ENCODE measurements around the gene IL1R1.

GRCh38 chr2:102138331-102138730, 4.2 kb upstream of the IL1R1 start:
- TF ChIP-seq EZH2 (IDR thresholded peaks at IDR 0.05; ENCODE audit: borderline replicate concordance, insufficient read depth, low read length, poor library complexity, severe bottlenecking) (no peak), CTCF (IDR thresholded peaks at IDR 0.05; ENCODE audit: poor library complexity, severe bottlenecking) (no peak), POLR2AphosphoS5 (IDR thresholded peaks at IDR 0.05) (no peak), RAD21 (conservative IDR thresholded peaks at IDR 0.05) (no peak), MXI1 (conservative IDR thresholded peaks at IDR 0.05; ENCODE audit: poor library complexity, severe bottlenecking) (no peak), EP300 (conservative IDR thresholded peaks at IDR 0.05; ENCODE audit: poor library complexity, severe bottlenecking) (no peak)
